Central memory CD8-positive, alpha-beta T cell (primary cell): ENCODE results near the gene ITPR1.
A peak's percentile ranks its signal among the peaks of the same experiment; 100 is the strongest.

Experiments used
- ATAC-seq: fragments of 150-1000 bp; cut with Tn5 transposase; replicated peaks from 2 replicates; pipeline ENCODE4 v1.10.0; 2022; ENCODE audit warnings: mild to moderate bottlenecking, moderate FRiP score, moderate number of reproducible peaks; ENCODE audit not compliant: poor library complexity, severe bottlenecking; ENCODE audit errors: extremely low read depth
- DNase-seq, 2 donors: peaks; one replicate each; pipeline ENCODE4 v3.0.0; 2021; ENCODE audit warnings: low spot score in 2 of 2
- H3K27ac Mint-ChIP-seq: one replicate; pipeline ENCODE4 v1.8.0; 2022; ENCODE audit warnings: low read depth, mild to moderate bottlenecking, moderate library complexity, mixed read lengths
- H3K27me3 Mint-ChIP-seq: one replicate; pipeline ENCODE4 v1.8.0; 2022; ENCODE audit warnings: mixed read lengths
- H3K36me3 Mint-ChIP-seq: one replicate; pipeline ENCODE4 v1.8.0; 2022; ENCODE audit warnings: mild to moderate bottlenecking, moderate library complexity, mixed read lengths; ENCODE audit not compliant: insufficient read depth
- H3K4me1 Mint-ChIP-seq: one replicate; pipeline ENCODE4 v1.8.0; 2022; ENCODE audit warnings: mixed read lengths
- H3K4me3 Mint-ChIP-seq: one replicate; pipeline ENCODE4 v1.8.0; 2022; ENCODE audit warnings: mild to moderate bottlenecking, moderate library complexity, mixed read lengths
- H3K9me3 Mint-ChIP-seq: one replicate; pipeline ENCODE4 v1.8.0; 2022; ENCODE audit warnings: mixed read lengths

ITPR1 gene

GRCh38 chr3:4827767-4828166 is 334.6 kb downstream of the ITPR1 start:
- Mint-ChIP-seq H3K27me3 (no peaks in the 10 kb centered on the region), H3K9me3 (no peaks in the 10 kb centered on the region), H3K27ac (no peak overlapping the region), H3K36me3 (peaks cover 18% of the 10 kb centered on the region), H3K4me1 (peaks cover 64% of the 10 kb centered on the region), H3K4me3 (no peak overlapping the region)
- DNase-seq (no peak), ATAC-seq (no peak)

GRCh38 chr3:4828279-4829030 is 335.3 kb downstream of the ITPR1 start:
- no peak overlapping the region for H3K4me3 Mint-ChIP-seq
- DNase-seq (no peak), ATAC-seq (no peak)
- no peaks in the 10 kb centered on the region for H3K27me3 Mint-ChIP-seq
- H3K36me3 Mint-ChIP-seq = peaks cover 18% of the 10 kb centered on the region
- H3K9me3 Mint-ChIP-seq = no peaks in the 10 kb centered on the region
- H3K4me1 Mint-ChIP-seq = peaks cover 64% of the 10 kb centered on the region
- H3K27ac Mint-ChIP-seq = peak overlapping the region; percentile 99

GRCh38 chr3:4829031-4829394 is 335.9 kb downstream of the ITPR1 start:
- DNase-seq = no peak
- ATAC-seq = no peak
- Mint-ChIP-seq H3K27me3 (no peaks in the 10 kb centered on the region), H3K4me3 (peak overlapping the region; percentile 46), H3K4me1 (peaks cover 68% of the 10 kb centered on the region), H3K36me3 (peaks cover 18% of the 10 kb centered on the region), H3K27ac (peak overlapping the region; percentile 99), H3K9me3 (no peaks in the 10 kb centered on the region)

GRCh38 chr3:4830586-4830914 is 337.4 kb downstream of the ITPR1 start:
- no peaks in the 10 kb centered on the region for H3K27me3 Mint-ChIP-seq
- DNase-seq (no peak), ATAC-seq (no peak)
- H3K36me3 Mint-ChIP-seq = peaks cover 15% of the 10 kb centered on the region
- H3K27ac Mint-ChIP-seq = peak overlapping the region; percentile 99
- peak overlapping the region; percentile 82 for H3K4me3 Mint-ChIP-seq
- no peaks in the 10 kb centered on the region for H3K9me3 Mint-ChIP-seq
- peaks cover 73% of the 10 kb centered on the region for H3K4me1 Mint-ChIP-seq

GRCh38 chr3:4831580-4831950 is 338.4 kb downstream of the ITPR1 start:
- H3K4me1 Mint-ChIP-seq = peaks cover 74% of the 10 kb centered on the region
- H3K9me3 Mint-ChIP-seq = no peaks in the 10 kb centered on the region
- peak overlapping the region; percentile 82 for H3K4me3 Mint-ChIP-seq
- ATAC-seq = peak; percentile 9
- DNase-seq = no peak
- H3K27ac Mint-ChIP-seq = peak overlapping the region; percentile 99
- no peaks in the 10 kb centered on the region for H3K27me3 Mint-ChIP-seq
- H3K36me3 Mint-ChIP-seq = peaks cover 17% of the 10 kb centered on the region

GRCh38 chr3:4833471-4833870 is 340.3 kb downstream of the ITPR1 start:
- ATAC-seq = no peak
- Mint-ChIP-seq H3K4me3 (no peak overlapping the region), H3K9me3 (no peaks in the 10 kb centered on the region), H3K4me1 (peaks cover 68% of the 10 kb centered on the region), H3K27ac (peak overlapping the region; percentile 81), H3K36me3 (peaks cover 23% of the 10 kb centered on the region), H3K27me3 (no peaks in the 10 kb centered on the region)
- no peak for DNase-seq

GRCh38 chr3:4834403-4834866 is 341.3 kb downstream of the ITPR1 start:
- DNase-seq (peak; percentile 43 to 58), ATAC-seq (peak; percentile 57)
- no peaks in the 10 kb centered on the region for H3K27me3 Mint-ChIP-seq
- no peaks in the 10 kb centered on the region for H3K9me3 Mint-ChIP-seq
- peaks cover 63% of the 10 kb centered on the region for H3K4me1 Mint-ChIP-seq
- peak overlapping the region; percentile 53 for H3K4me3 Mint-ChIP-seq
- H3K36me3 Mint-ChIP-seq = peaks cover 22% of the 10 kb centered on the region
- peak overlapping the region; percentile 81 for H3K27ac Mint-ChIP-seq

- peaks cover 19% of the 10 kb centered on the region for H3K36me3 Mint-ChIP-seq
- H3K4me3 Mint-ChIP-seq = no peak overlapping the region
- H3K27ac Mint-ChIP-seq = peak overlapping the region; percentile 13
- no peak for DNase-seq
- H3K9me3 Mint-ChIP-seq = no peaks in the 10 kb centered on the region
- H3K27me3 Mint-ChIP-seq = no peaks in the 10 kb centered on the region
- no peak for ATAC-seq
- peaks cover 55% of the 10 kb centered on the region for H3K4me1 Mint-ChIP-seq
These were observed 342.5 kb downstream of the ITPR1 start for GRCh38 chr3:4835616-4836043.

- Mint-ChIP-seq H3K27me3 (no peaks in the 10 kb centered on the region), H3K9me3 (no peaks in the 10 kb centered on the region), H3K36me3 (peaks cover 14% of the 10 kb centered on the region), H3K27ac (peak overlapping the region; percentile 52), H3K4me3 (no peak overlapping the region), H3K4me1 (peaks cover 54% of the 10 kb centered on the region)
- no peak for DNase-seq
- ATAC-seq = no peak
These were observed 343.4 kb downstream of the ITPR1 start for GRCh38 chr3:4836516-4836915.

- no peak overlapping the region for H3K4me3 Mint-ChIP-seq
- peaks cover 12% of the 10 kb centered on the region for H3K36me3 Mint-ChIP-seq
- DNase-seq = no peak
- no peak for ATAC-seq
- H3K27me3 Mint-ChIP-seq = no peaks in the 10 kb centered on the region
- peaks cover 56% of the 10 kb centered on the region for H3K4me1 Mint-ChIP-seq
- H3K27ac Mint-ChIP-seq = peak overlapping the region; percentile 52
- no peaks in the 10 kb centered on the region for H3K9me3 Mint-ChIP-seq
These were observed 344.3 kb downstream of the ITPR1 start for GRCh38 chr3:4837374-4837930.

- H3K9me3 Mint-ChIP-seq = no peaks in the 10 kb centered on the region
- H3K36me3 Mint-ChIP-seq = peaks cover 16% of the 10 kb centered on the region
- ATAC-seq = no peak
- no peaks in the 10 kb centered on the region for H3K27me3 Mint-ChIP-seq
- no peak for DNase-seq
- no peak overlapping the region for H3K4me3 Mint-ChIP-seq
- no peak overlapping the region for H3K27ac Mint-ChIP-seq
- peaks cover 46% of the 10 kb centered on the region for H3K4me1 Mint-ChIP-seq
These were observed 345.5 kb downstream of the ITPR1 start for GRCh38 chr3:4838621-4839022.

GRCh38 chr3:4839278-4839677 is 346.1 kb downstream of the ITPR1 start:
- DNase-seq (no peak), ATAC-seq (no peak)
- H3K27ac Mint-ChIP-seq = no peak overlapping the region
- peaks cover 39% of the 10 kb centered on the region for H3K4me1 Mint-ChIP-seq
- peaks cover 16% of the 10 kb centered on the region for H3K36me3 Mint-ChIP-seq
- no peaks in the 10 kb centered on the region for H3K9me3 Mint-ChIP-seq
- H3K27me3 Mint-ChIP-seq = no peaks in the 10 kb centered on the region
- H3K4me3 Mint-ChIP-seq = no peak overlapping the region

GRCh38 chr3:4841225-4841624 is 348.1 kb downstream of the ITPR1 start:
- Mint-ChIP-seq H3K36me3 (peaks cover 16% of the 10 kb centered on the region), H3K4me1 (peaks cover 35% of the 10 kb centered on the region), H3K27ac (peak overlapping the region; percentile 16), H3K27me3 (no peaks in the 10 kb centered on the region), H3K4me3 (no peak overlapping the region), H3K9me3 (no peaks in the 10 kb centered on the region)
- no peak for ATAC-seq
- no peak for DNase-seq
